Ascending aorta (tissue), 2 donors: ENCODE data around the gene SPANXN4. TPM values are rescaled to one million over a fixed set of nuclear protein-coding genes. Genes with fewer than 3 reads are reported as not detected.

Experiments
- DNase-seq, 2 donors: peaks; one replicate each; pipeline ENCODE4 v3.0.0-alpha.2; 2019; ENCODE audit warnings: low spot score in 2 of 2
- H3K27ac ChIP-seq, 2 donors: fragments of 200-600 bp; sonication (generic); one replicate each; pipeline ENCODE4 v1.5.1; 2016 to 2017; ENCODE audit warnings: mild to moderate bottlenecking in 1 of 2
- H3K27me3 ChIP-seq: fragments of 200-600 bp; sonication (generic); one replicate; pipeline ENCODE4 v1.5.1; 2017
- H3K36me3 ChIP-seq, 2 donors: fragments of 200-600 bp; sonication (generic); one replicate each; pipeline ENCODE4 v1.5.1; 2016
- H3K4me1 ChIP-seq, 2 donors: fragments of 200-600 bp; sonication (generic); one replicate each; pipeline ENCODE4 v1.5.1; 2016 to 2017; ENCODE audit warnings: mild to moderate bottlenecking in 1 of 2
- H3K4me3 ChIP-seq, 2 donors: fragments of 200-600 bp; sonication (generic); one replicate each; pipeline ENCODE4 v1.5.1; 2016 to 2017; ENCODE audit warnings: mild to moderate bottlenecking in 1 of 2
- H3K9me3 ChIP-seq, 2 donors: fragments of 200-600 bp; sonication (generic); one replicate each; pipeline ENCODE4 v1.5.1; 2016
- CTCF ChIP-seq, 3 experiments: fragments of 200-600 bp in 2 of 3; fragments of 450-650 bp in 1 of 3; sonication (generic) in 2 of 3; IDR thresholded peaks; one replicate each; pipeline ENCODE4 v1.5.1; 2016 to 2019; ENCODE audit warnings: antibody characterized with exemption in 3 of 3, mild to moderate bottlenecking in 1 of 3, moderate library complexity in 1 of 3
- intact Hi-C: fragments of 100-400 bp; cut with DNase I; formaldehyde crosslinking; loops from one replicate; pipeline ENCODE4 v1.15.1; 2023
- total RNA-seq: library from RNA; depleted of rRNA; stranded (reverse); fragments of >200 nt; gene quantifications from one replicate; pipeline ENCODE4 v1.1.0, GENCODE V29; 2016

SPANXN4 gene
- not detected for total RNA-seq

- H3K36me3 ChIP-seq, result no peaks in the 10 kb centered on the region
- intact Hi-C loops, result no loop called here
- H3K27ac ChIP-seq, result no peak within 1 kb of the TSS
- no peak within 1 kb of the TSS for H3K4me3 ChIP-seq
- no peak for TF ChIP-seq CTCF (IDR thresholded peaks at IDR 0.05)
- no peak for DNase-seq
- H3K9me3 ChIP-seq, result no peaks in the 10 kb centered on the region
- no peaks in the 10 kb centered on the region for H3K27me3 ChIP-seq
- no peaks in the 10 kb centered on the region for H3K4me1 ChIP-seq
Measured at GRCh38 chrX:143025628-143026027, at the start of gene SPANXN4. TSS of gene SPANXN4 (plus strand) at chrX:143025928. CDS start at chrX:143026015, 87 bp downstream.

- no peak for DNase-seq
- Histone ChIP-seq H3K36me3 (no peaks in the 10 kb centered on the region), H3K27me3 (no peaks in the 10 kb centered on the region), H3K9me3 (no peaks in the 10 kb centered on the region), H3K4me3 (no peak overlapping the region), H3K4me1 (no peaks in the 10 kb centered on the region), H3K27ac (no peak overlapping the region)
- TF ChIP-seq CTCF (IDR thresholded peaks at IDR 0.05), result no peak
- intact Hi-C loops, result no loop called here
Measured at GRCh38 chrX:142977128-142977914, 48.4 kb upstream of the SPANXN4 start.

- H3K36me3 ChIP-seq, result no peaks in the 10 kb centered on the region
- TF ChIP-seq CTCF (IDR thresholded peaks at IDR 0.05), result no peak
- H3K27me3 ChIP-seq, result no peaks in the 10 kb centered on the region
- H3K27ac ChIP-seq, result no peak overlapping the region
- intact Hi-C loops, result no loop called here
- no peaks in the 10 kb centered on the region for H3K9me3 ChIP-seq
- DNase-seq, result no peak
- no peaks in the 10 kb centered on the region for H3K4me1 ChIP-seq
- H3K4me3 ChIP-seq, result no peak overlapping the region
Measured at GRCh38 chrX:142978130-142978684, 47.5 kb upstream of the SPANXN4 start.

GRCh38 chrX:142982679-142983078 is 43.0 kb upstream of the SPANXN4 start:
- Histone ChIP-seq H3K4me3 (no peak overlapping the region), H3K27ac (no peak overlapping the region), H3K4me1 (no peaks in the 10 kb centered on the region), H3K27me3 (no peaks in the 10 kb centered on the region), H3K36me3 (no peaks in the 10 kb centered on the region), H3K9me3 (no peaks in the 10 kb centered on the region)
- intact Hi-C loops, result no loop called here
- no peak for DNase-seq
- no peak for TF ChIP-seq CTCF (IDR thresholded peaks at IDR 0.05)

- H3K27me3 ChIP-seq, result no peaks in the 10 kb centered on the region
- no peaks in the 10 kb centered on the region for H3K9me3 ChIP-seq
- intact Hi-C loops, result no loop called here
- no peaks in the 10 kb centered on the region for H3K36me3 ChIP-seq
- DNase-seq, result no peak
- no peak overlapping the region for H3K4me3 ChIP-seq
- H3K27ac ChIP-seq, result no peak overlapping the region
- TF ChIP-seq CTCF (IDR thresholded peaks at IDR 0.05), result no peak
- H3K4me1 ChIP-seq, result no peaks in the 10 kb centered on the region
Measured at GRCh38 chrX:142994988-142995387, 30.7 kb upstream of the SPANXN4 start.
